Stimulated activated CD8-positive, alpha-beta memory T cell treated with anti-CD3 and anti-CD28 coated beads, Interleukin-4, amount 100 ng/mL, for 1 hour (primary cell): ENCODE results near the gene ROR2.

ENCODE experiments used
- DNase-seq, 2 donors: peaks; one replicate each; pipeline ENCODE4 v3.0.0-alpha.2; 2020; ENCODE audit warnings: low read depth in 2 of 2, low spot score in 1 of 2

The ROR2 gene

GRCh38 chr9:91843623-91844148 lies 106.3 kb downstream of the ROR2 start:
- no peak for DNase-seq

- no peak for DNase-seq
Measured at GRCh38 chr9:91843093-91843492, 106.9 kb downstream of the ROR2 start.

GRCh38 chr9:91842358-91843049 lies 107.5 kb downstream of the ROR2 start:
- no peak for DNase-seq

- DNase-seq, result no peak
Measured at GRCh38 chr9:91841591-91841990, 108.4 kb downstream of the ROR2 start.

- no peak for DNase-seq
Measured at GRCh38 chr9:91840882-91841281, 109.1 kb downstream of the ROR2 start.

- DNase-seq, result no peak
Measured at GRCh38 chr9:91840469-91840868, 109.6 kb downstream of the ROR2 start.

- no peak for DNase-seq
Measured at GRCh38 chr9:91839926-91840465, 110.0 kb downstream of the ROR2 start.

- DNase-seq, result no peak
Measured at GRCh38 chr9:91837981-91838731, 111.9 kb downstream of the ROR2 start.

- no peak for DNase-seq
Measured at GRCh38 chr9:91836515-91836914, 113.5 kb downstream of the ROR2 start.

GRCh38 chr9:91835632-91836031 lies 114.4 kb downstream of the ROR2 start:
- no peak for DNase-seq

GRCh38 chr9:91835216-91835615 lies 114.8 kb downstream of the ROR2 start:
- DNase-seq, result no peak

GRCh38 chr9:91834740-91835139 lies 115.3 kb downstream of the ROR2 start:
- no peak for DNase-seq

GRCh38 chr9:91833878-91834255 lies 116.2 kb downstream of the ROR2 start:
- no peak for DNase-seq

- no peak for DNase-seq
Measured at GRCh38 chr9:91833096-91833877, 116.7 kb downstream of the ROR2 start.

GRCh38 chr9:91832322-91832721 lies 117.7 kb downstream of the ROR2 start:
- no peak for DNase-seq

- no peak for DNase-seq
Measured at GRCh38 chr9:91825866-91826265, 124.2 kb downstream of the ROR2 start.

GRCh38 chr9:91825422-91825821 lies 124.6 kb downstream of the ROR2 start:
- DNase-seq, result no peak

GRCh38 chr9:91824601-91825305 lies 125.3 kb downstream of the ROR2 start:
- DNase-seq, result no peak

GRCh38 chr9:91824151-91824550 lies 125.9 kb downstream of the ROR2 start:
- DNase-seq, result no peak

- no peak for DNase-seq
Measured at GRCh38 chr9:91820949-91821880, 128.8 kb downstream of the ROR2 start.
